T-cell (primary cell): ENCODE results near the gene PGAP6. TPM values are rescaled to one million over a fixed set of nuclear protein-coding genes. Genes with fewer than 3 reads are reported as not detected.
"Not testable (repeated sequence)": the region's sequence is repeated elsewhere in the genome, so short reads cannot be mapped to it uniquely, and the experiment has no call there.

Experiments used
- ATAC-seq, 4 experiments: fragments of 200-7000 bp in 3 of 4; fragments of 150-1000 bp in 1 of 4; cut with Tn5 transposase; replicated peaks in 1 of 4; 1 replicate in 3 of 4; 2 replicates in 1 of 4; pipeline ENCODE4 v1.10.0; 2021; ENCODE audit warnings: moderate library complexity in 3 of 4, mild to moderate bottlenecking in 2 of 4, moderate number of reproducible peaks in 1 of 4
- CTCF ChIA-PET, 2 donors: fragments of 300-600 bp; sonication (Branson Sonifier 250); formaldehyde crosslinking; loops; one replicate each; lab custom pipeline; 2022; ENCODE audit warnings: antibody characterized with exemption in 2 of 2; lab: Charles Lee
- POLR2A ChIA-PET, 2 donors: fragments of 300-600 bp; sonication (Branson Sonifier 250); formaldehyde crosslinking; loops; one replicate each; lab custom pipeline; 2022; ENCODE audit warnings: antibody characterized with exemption in 2 of 2; lab: Charles Lee
- DNase-seq, 35 experiments: peaks; one replicate each; pipeline versions ENCODE4 v3.0.0 to v3.0.0-alpha.2; 2013 to 2023
- H3K27ac ChIP-seq: one replicate; pipeline ENCODE4 v1.5.1; 2013; ENCODE audit warnings: low read length
- H3K27me3 ChIP-seq, 2 experiments: replicated peaks in 1 of 2; 1 replicate in 1 of 2; 2 replicates in 1 of 2; pipeline versions ENCODE4 v1.6.1 to v1.7.0; 2013; ENCODE audit warnings: low read length in 1 of 2, mixed read lengths in 1 of 2; ENCODE audit not compliant: control insufficient read depth in 2 of 2, insufficient read depth in 2 of 2; ENCODE audit errors: extremely low read depth in 1 of 2
- H3K36me3 ChIP-seq, 2 donors: 1 replicate in 1 of 2; 2 replicates in 1 of 2; pipeline versions ENCODE4 v1.6.1 to v1.7.0; 2013; ENCODE audit warnings: low read length in 1 of 2; ENCODE audit not compliant: control insufficient read depth in 2 of 2, insufficient read depth in 1 of 2; ENCODE audit errors: extremely low read depth in 1 of 2
- H3K4me1 ChIP-seq, 2 experiments: 1 replicate in 1 of 2; 2 replicates in 1 of 2; pipeline versions ENCODE4 v1.6.1 to v1.7.0; 2013; ENCODE audit warnings: low read length in 2 of 2, mixed read lengths in 1 of 2; ENCODE audit not compliant: insufficient read depth in 2 of 2, control insufficient read depth in 1 of 2; ENCODE audit errors: extremely low read depth in 1 of 2
- H3K4me3 ChIP-seq, 2 donors: 1 replicate in 1 of 2; 2 replicates in 1 of 2; pipeline versions ENCODE4 v1.5.1 to v1.7.0; 2013; ENCODE audit warnings: mild to moderate bottlenecking in 2 of 2, low read length in 1 of 2, moderate library complexity in 1 of 2; ENCODE audit not compliant: control insufficient read depth in 1 of 2; ENCODE audit errors: extremely low read depth in 1 of 2
- H3K9me3 ChIP-seq: 2 replicates; pipeline ENCODE4 v1.7.0; 2013
- H3K27ac Mint-ChIP-seq, 2 donors: one replicate each; pipeline ENCODE4 v1.8.0; 2020 to 2021; ENCODE audit warnings: mild to moderate bottlenecking in 2 of 2, mixed read lengths in 2 of 2
- H3K27me3 Mint-ChIP-seq, 2 donors: one replicate each; pipeline ENCODE4 v1.8.0; 2021 to 2022; ENCODE audit warnings: mixed read lengths in 2 of 2
- H3K36me3 Mint-ChIP-seq: one replicate; pipeline ENCODE4 v1.8.0; 2021; ENCODE audit warnings: mixed read lengths
- H3K4me1 Mint-ChIP-seq, 3 donors: one replicate each; pipeline ENCODE4 v1.8.0; 2020 to 2022; ENCODE audit warnings: mixed read lengths in 3 of 3, mild to moderate bottlenecking in 1 of 3
- H3K4me3 Mint-ChIP-seq, 3 donors: one replicate each; pipeline ENCODE4 v1.8.0; 2020 to 2022; ENCODE audit warnings: mild to moderate bottlenecking in 3 of 3, mixed read lengths in 3 of 3, moderate library complexity in 3 of 3
- H3K9me3 Mint-ChIP-seq, 3 donors: one replicate each; pipeline ENCODE4 v1.8.0; 2020 to 2022; ENCODE audit warnings: mixed read lengths in 3 of 3
- WGBS: methylation state at CpG from one replicate; pipeline ENCODE4 v1.1.5; 2013; ENCODE audit warnings: missing lambda C conversion rate; ENCODE audit not compliant: insufficient coverage; 5-methylcytosine and 5-hydroxymethylcytosine counted together
- total RNA-seq, 35 experiments: library from RNA in 6 of 35; stranded (reverse) in 6 of 35; fragments of 120-200 nt in 1 of 35; gene quantifications; one replicate each; pipeline versions ENCODE4 v1.2.1 to v1.2.4 and lab custom pipeline; 2013 to 2026

Gene PGAP6
- total RNA-seq, 5 donors from 2014 or later (not counting 1 experiment from before 2014, with no cell fraction given): 34.9 to 143 (median 122) TPM

- Mint-ChIP-seq H3K9me3 (no peaks in the 10 kb centered on the region), H3K4me1 (peaks cover 70 to 81% (median 80%) of the 10 kb centered on the region in 3 donors), H3K27ac (peak overlapping the region in 1 of 2 donors; percentile 68), H3K27me3 (no peaks in the 10 kb centered on the region), H3K36me3 (peaks cover 35% of the 10 kb centered on the region), H3K4me3 (peak overlapping the region in 1 of 3 donors; percentile 40)
- ChIA-PET CTCF (interaction anchor here in 1 of 2 donors (0.6 kb wide), 1 partner anchor 297 kb away, joined by 4 read pairs; no protein-coding TSS in a partner anchor), POLR2A (interaction anchor here in 1 of 2 donors (0.6 kb wide), 1 partner anchor 13 kb away, joined by 5 read pairs; no protein-coding TSS in a partner anchor)
- peaks cover 19 to 83% of the 10 kb centered on the region in 2 experiments for H3K4me1 ChIP-seq
- H3K36me3 ChIP-seq: peaks cover 12 to 43% of the 10 kb centered on the region in 2 donors
- H3K4me3 ChIP-seq: peak overlapping the region in 1 of 2 donors; percentile 17
- H3K27ac ChIP-seq: no peak overlapping the region
- DNase-seq: no peak
- ATAC-seq: peak in 2 of 4 experiments; percentile 38 to 55
- no peaks in the 10 kb centered on the region for H3K27me3 ChIP-seq
- 89% methylated on average over 17 of the region's 18 CpGs for WGBS
- H3K9me3 ChIP-seq: no peaks in the 10 kb centered on the region
These were observed 39.1 kb downstream of the PGAP6 start for GRCh38 chr16:342455-343213.

- peaks cover 12 to 36% of the 10 kb centered on the region in 2 donors for H3K36me3 ChIP-seq
- H3K27me3 ChIP-seq, H3K9me3 Mint-ChIP-seq, H3K27ac ChIP-seq, H3K4me3 ChIP-seq, DNase-seq, H3K27me3 Mint-ChIP-seq, ATAC-seq, CTCF ChIA-PET, POLR2A ChIA-PET, H3K9me3 ChIP-seq: not testable (repeated sequence)
- peak overlapping the region in 1 of 2 donors; percentile 56 for H3K27ac Mint-ChIP-seq
- peaks cover 63 to 78% (median 77%) of the 10 kb centered on the region in 3 donors for H3K4me1 Mint-ChIP-seq
- peaks cover 19 to 80% of the 10 kb centered on the region in 2 experiments for H3K4me1 ChIP-seq
- H3K4me3 Mint-ChIP-seq: peak overlapping the region in 1 of 3 donors; percentile 40
- 97% methylated on average over 7 of the region's 13 CpGs for WGBS
- peaks cover 32% of the 10 kb centered on the region for H3K36me3 Mint-ChIP-seq
These were observed 39.8 kb downstream of the PGAP6 start for GRCh38 chr16:341974-342336.

- H3K27me3 Mint-ChIP-seq, ATAC-seq, H3K27me3 ChIP-seq, H3K9me3 Mint-ChIP-seq, POLR2A ChIA-PET, CTCF ChIA-PET, H3K9me3 ChIP-seq, H3K4me3 ChIP-seq, DNase-seq, H3K27ac ChIP-seq: not testable (repeated sequence)
- 97% methylated on average over 30 of the region's 47 CpGs for WGBS
- Mint-ChIP-seq H3K36me3 (peaks cover 28% of the 10 kb centered on the region), H3K4me1 (peaks cover 60 to 76% (median 75%) of the 10 kb centered on the region in 3 donors), H3K4me3 (peak overlapping the region in 1 of 3 donors; percentile 79), H3K27ac (peak overlapping the region in 1 of 2 donors; percentile 56)
- H3K4me1 ChIP-seq: peaks cover 19 to 78% of the 10 kb centered on the region in 2 experiments
- H3K36me3 ChIP-seq: peaks cover 8 to 31% of the 10 kb centered on the region in 2 donors
These were observed 40.4 kb downstream of the PGAP6 start for GRCh38 chr16:341095-341973.

GRCh38 chr16:340370-341091 is 41.2 kb downstream of the PGAP6 start:
- Histone ChIP-seq H3K27me3 (no peaks in the 10 kb centered on the region), H3K27ac (no peak overlapping the region), H3K4me3 (peak overlapping the region in 1 of 2 donors; percentile 25), H3K36me3 (peaks cover 8 to 26% of the 10 kb centered on the region in 2 donors), H3K9me3 (no peaks in the 10 kb centered on the region), H3K4me1 (peaks cover 19 to 77% of the 10 kb centered on the region in 2 experiments)
- DNase-seq (no peak), ATAC-seq (peak in 1 of 4 experiments; percentile 23)
- POLR2A ChIA-PET: no interaction called here
- Mint-ChIP-seq H3K27ac (peak overlapping the region; percentile 68 to 82), H3K4me3 (peak overlapping the region; percentile 17 to 79 (median 46)), H3K36me3 (peaks cover 22% of the 10 kb centered on the region), H3K9me3 (no peaks in the 10 kb centered on the region), H3K27me3 (no peaks in the 10 kb centered on the region), H3K4me1 (peaks cover 60 to 76% (median 75%) of the 10 kb centered on the region in 3 donors)
- 95% methylated on average over 23 of the region's 23 CpGs for WGBS
- CTCF ChIA-PET: no interaction called here

GRCh38 chr16:339680-340079 is 42.1 kb downstream of the PGAP6 start:
- H3K4me3 ChIP-seq: peak overlapping the region in 1 of 2 donors; percentile 50
- no peak overlapping the region for H3K27ac ChIP-seq
- CTCF ChIA-PET: interaction anchor here in 1 of 2 donors (1.0 kb wide), 1 partner anchor 9 kb away, joined by 3 read pairs; no protein-coding TSS in a partner anchor

More at GRCh38 chr16:339680-340079, 42.1 kb downstream of the PGAP6 start:
- peak overlapping the region; percentile 68 to 82 for H3K27ac Mint-ChIP-seq
- ATAC-seq (peak; percentile 62 to 82 (median 72)), DNase-seq (peak in 4 of 35 experiments; percentile 27 to 36 (median 32))
- H3K36me3 Mint-ChIP-seq: peaks cover 14% of the 10 kb centered on the region
- Histone ChIP-seq H3K4me1 (peaks cover 19 to 77% of the 10 kb centered on the region in 2 experiments), H3K27me3 (no peaks in the 10 kb centered on the region), H3K36me3 (peaks cover 3 to 20% of the 10 kb centered on the region in 2 donors), H3K9me3 (no peaks in the 10 kb centered on the region)
- peaks cover 60 to 76% (median 75%) of the 10 kb centered on the region in 3 donors for H3K4me1 Mint-ChIP-seq
- 23% methylated on average over 5 of the region's 5 CpGs for WGBS
- no peaks in the 10 kb centered on the region for H3K27me3 Mint-ChIP-seq
- POLR2A ChIA-PET: no interaction called here
- peak overlapping the region; percentile 17 to 79 (median 46) for H3K4me3 Mint-ChIP-seq
- H3K9me3 Mint-ChIP-seq: no peaks in the 10 kb centered on the region
